ENCODE data around the gene CCDC80.

DNA sequence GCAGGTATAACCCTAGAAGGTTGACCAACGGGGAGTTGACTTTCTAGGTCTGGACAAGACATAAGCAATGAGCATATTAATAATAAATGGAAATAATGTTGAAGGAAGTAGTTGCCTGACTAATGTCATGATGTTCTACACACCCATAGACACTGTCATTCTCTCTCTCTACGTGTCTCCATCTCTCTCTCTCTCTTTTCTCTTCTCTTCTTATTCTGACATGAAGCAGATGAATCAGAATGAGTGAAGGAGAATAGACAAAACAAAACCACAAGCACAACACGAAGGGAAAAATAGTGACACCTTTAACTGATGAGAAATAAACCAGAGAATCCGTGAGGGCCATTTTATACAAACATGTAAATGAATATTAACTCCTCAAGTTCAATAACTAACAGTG, 26.7 kb upstream of the CCDC80 start:
- TF ChIP-seq, protein P1, sequence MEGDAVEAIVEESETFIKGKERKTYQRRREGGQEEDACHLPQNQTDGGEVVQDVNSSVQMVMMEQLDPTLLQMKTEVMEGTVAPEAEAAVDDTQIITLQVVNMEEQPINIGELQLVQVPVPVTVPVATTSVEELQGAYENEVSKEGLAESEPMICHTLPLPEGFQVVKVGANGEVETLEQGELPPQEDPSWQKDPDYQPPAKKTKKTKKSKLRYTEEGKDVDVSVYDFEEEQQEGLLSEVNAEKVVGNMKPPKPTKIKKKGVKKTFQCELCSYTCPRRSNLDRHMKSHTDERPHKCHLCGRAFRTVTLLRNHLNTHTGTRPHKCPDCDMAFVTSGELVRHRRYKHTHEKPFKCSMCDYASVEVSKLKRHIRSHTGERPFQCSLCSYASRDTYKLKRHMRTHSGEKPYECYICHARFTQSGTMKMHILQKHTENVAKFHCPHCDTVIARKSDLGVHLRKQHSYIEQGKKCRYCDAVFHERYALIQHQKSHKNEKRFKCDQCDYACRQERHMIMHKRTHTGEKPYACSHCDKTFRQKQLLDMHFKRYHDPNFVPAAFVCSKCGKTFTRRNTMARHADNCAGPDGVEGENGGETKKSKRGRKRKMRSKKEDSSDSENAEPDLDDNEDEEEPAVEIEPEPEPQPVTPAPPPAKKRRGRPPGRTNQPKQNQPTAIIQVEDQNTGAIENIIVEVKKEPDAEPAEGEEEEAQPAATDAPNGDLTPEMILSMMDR (IDR thresholded peaks at IDR 0.05): no peak
- TF ChIP-seq POLR2AphosphoS5 (IDR thresholded peaks at IDR 0.05): no peak

Data from suprapubic skin (tissue), 3 donors.